ENCODE measurements around the gene RABL6. TPM values are rescaled to one million over a fixed set of nuclear protein-coding genes. Genes with fewer than 3 reads are reported as not detected.

The RABL6 gene
- total and polyA plus RNA-seq, 2 donors (not counting 1 experiment from before 2014, with no cell fraction given) = 36.8 to 59.6 TPM

- Histone ChIP-seq H3K36me3 (ENCODE audit: control insufficient read depth, insufficient read depth, low read length) (no peaks in the 10 kb centered on the region), H3K79me2 (ENCODE audit: control insufficient read depth, insufficient read depth, low read length) (no peaks in the 10 kb centered on the region), H4K20me1 (ENCODE audit: control insufficient read depth, extremely low read depth, insufficient read depth, low read length) (no peaks in the 10 kb centered on the region), H3K9ac (ENCODE audit: insufficient read depth, low read length) (no peak overlapping the region), H3K4me1 (ENCODE audit: control insufficient read depth, extremely low read depth, insufficient read depth, low read length) (no peaks in the 10 kb centered on the region), H3K27me3 (ENCODE audit: control insufficient read depth, insufficient read depth, low read length) (peaks cover 33% of the 10 kb centered on the region), H2AFZ (ENCODE audit: low read length) (no peak overlapping the region), H3K27ac (ENCODE audit: insufficient read depth, low read length) (no peak overlapping the region), H3K4me3 (replicated peaks in 1 of 4; ENCODE audit: control extremely low read depth in 1 of 4, insufficient read depth in 1 of 4, low read depth in 3 of 4, low read length in 4 of 4) (no peak overlapping the region), H3K4me2 (ENCODE audit: extremely low read depth, insufficient read depth, low read length) (no peak overlapping the region), H3K9me3 (ENCODE audit: control insufficient read depth, insufficient read depth, low read depth, low read length) (no peaks in the 10 kb centered on the region)
- no peak for DNase-seq (ENCODE audit: low read depth in 2 of 2)
- TF ChIP-seq CTCF (conservative IDR thresholded peaks at IDR 0.05 in 1 of 2, IDR thresholded peaks at IDR 0.05 in 1 of 2; ENCODE audit: low read depth in 1 of 2, low read length in 2 of 2) (no peak), EZH2 (IDR thresholded peaks at IDR 0.05; ENCODE audit: low read length, missing control alignments) (no peak)
Measured at GRCh38 chr9:136798708-136799078, 9.1 kb upstream of the RABL6 start.

- Histone ChIP-seq H3K9me3 (ENCODE audit: control insufficient read depth, insufficient read depth, low read depth, low read length) (no peaks in the 10 kb centered on the region), H3K36me3 (ENCODE audit: control insufficient read depth, insufficient read depth, low read length) (no peaks in the 10 kb centered on the region), H3K79me2 (ENCODE audit: control insufficient read depth, insufficient read depth, low read length) (no peaks in the 10 kb centered on the region), H3K27ac (ENCODE audit: insufficient read depth, low read length) (no peak overlapping the region), H3K4me1 (ENCODE audit: control insufficient read depth, extremely low read depth, insufficient read depth, low read length) (no peaks in the 10 kb centered on the region), H3K27me3 (ENCODE audit: control insufficient read depth, insufficient read depth, low read length) (peaks cover 33% of the 10 kb centered on the region), H3K4me2 (ENCODE audit: extremely low read depth, insufficient read depth, low read length) (no peak overlapping the region), H3K9ac (ENCODE audit: insufficient read depth, low read length) (no peak overlapping the region), H2AFZ (ENCODE audit: low read length) (no peak overlapping the region), H3K4me3 (replicated peaks in 1 of 4; ENCODE audit: control extremely low read depth in 1 of 4, insufficient read depth in 1 of 4, low read depth in 3 of 4, low read length in 4 of 4) (no peak overlapping the region), H4K20me1 (ENCODE audit: control insufficient read depth, extremely low read depth, insufficient read depth, low read length) (no peaks in the 10 kb centered on the region)
- DNase-seq (ENCODE audit: low read depth in 2 of 2) = no peak
- TF ChIP-seq EZH2 (IDR thresholded peaks at IDR 0.05; ENCODE audit: low read length, missing control alignments) (no peak), CTCF (conservative IDR thresholded peaks at IDR 0.05 in 1 of 2, IDR thresholded peaks at IDR 0.05 in 1 of 2; ENCODE audit: low read depth in 1 of 2, low read length in 2 of 2) (no peak)
Measured at GRCh38 chr9:136799079-136799853, 8.5 kb upstream of the RABL6 start.

DNA sequence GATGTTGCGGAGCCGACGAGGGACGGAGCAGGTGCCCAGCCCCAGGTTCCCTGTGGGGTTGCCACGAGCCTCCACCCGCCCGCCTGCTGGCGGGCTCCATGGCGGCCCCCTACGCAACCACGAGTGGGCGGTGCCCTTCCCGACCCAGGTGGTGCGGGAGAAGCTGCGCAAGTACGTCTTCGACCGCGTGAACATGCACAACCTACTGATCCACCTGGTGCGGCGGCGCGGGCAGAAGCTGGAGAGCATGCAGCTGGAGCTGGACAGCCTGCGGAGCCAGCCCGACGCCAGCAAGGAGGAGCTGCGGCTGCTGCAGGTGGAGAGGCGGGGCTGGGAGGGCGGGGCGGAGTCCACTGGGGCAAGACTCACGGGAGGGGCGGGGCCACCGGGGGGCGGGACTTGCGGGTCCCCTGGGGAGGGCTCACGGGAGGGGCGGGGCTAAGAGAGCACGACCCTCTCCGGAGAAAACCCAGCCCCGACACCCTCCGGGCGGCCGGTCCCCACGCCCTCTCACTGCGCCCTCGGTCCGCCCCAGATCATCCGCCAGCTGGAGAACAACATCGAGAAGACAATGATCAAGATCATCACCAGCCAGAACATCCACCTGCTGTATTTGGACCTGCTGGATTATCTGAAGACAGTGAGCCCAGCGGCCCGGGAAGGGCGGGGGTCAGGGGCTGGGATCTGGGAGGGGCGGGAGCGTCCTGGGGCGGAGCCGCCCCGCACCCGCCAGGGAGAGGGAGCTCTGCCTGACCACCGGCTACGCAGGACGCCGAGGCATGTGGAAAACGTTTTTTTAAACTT is 7.7 kb upstream of the RABL6 start:
- Histone ChIP-seq H3K9me3 (ENCODE audit: control insufficient read depth, insufficient read depth, low read depth, low read length) (no peaks in the 10 kb centered on the region), H2AFZ (ENCODE audit: low read length) (no peak overlapping the region), H3K9ac (ENCODE audit: insufficient read depth, low read length) (no peak overlapping the region), H3K4me3 (replicated peaks in 1 of 4; ENCODE audit: control extremely low read depth in 1 of 4, insufficient read depth in 1 of 4, low read depth in 3 of 4, low read length in 4 of 4) (peak overlapping the region in 3 of 4 experiments; percentile 8 to 43 (median 34)), H3K27me3 (ENCODE audit: control insufficient read depth, insufficient read depth, low read length) (peaks cover 33% of the 10 kb centered on the region), H4K20me1 (ENCODE audit: control insufficient read depth, extremely low read depth, insufficient read depth, low read length) (no peaks in the 10 kb centered on the region), H3K36me3 (ENCODE audit: control insufficient read depth, insufficient read depth, low read length) (no peaks in the 10 kb centered on the region), H3K4me1 (ENCODE audit: control insufficient read depth, extremely low read depth, insufficient read depth, low read length) (no peaks in the 10 kb centered on the region), H3K27ac (ENCODE audit: insufficient read depth, low read length) (no peak overlapping the region), H3K4me2 (ENCODE audit: extremely low read depth, insufficient read depth, low read length) (peak overlapping the region; percentile 71), H3K79me2 (ENCODE audit: control insufficient read depth, insufficient read depth, low read length) (no peaks in the 10 kb centered on the region)
- TF ChIP-seq EZH2 (IDR thresholded peaks at IDR 0.05; ENCODE audit: low read length, missing control alignments) = no peak
- TF ChIP-seq CTCF (conservative IDR thresholded peaks at IDR 0.05 in 1 of 2, IDR thresholded peaks at IDR 0.05 in 1 of 2; ENCODE audit: low read depth in 1 of 2, low read length in 2 of 2) = no peak
- DNase-seq (ENCODE audit: low read depth in 2 of 2) = peak; percentile 42 to 44
